Panc1 (cell line): ENCODE measurements around the gene CCDC68. TPM values are rescaled to one million over a fixed set of nuclear protein-coding genes. Genes with fewer than 3 reads are reported as not detected.

Source experiments
- ATAC-seq: fragments of 200-7000 bp; cut with Tn5 transposase; 2 replicates; pipeline ENCODE4 v1.9.1; 2020; ENCODE audit warnings: mild to moderate bottlenecking, moderate library complexity
- BruUV-seq: library from RNA; stranded (reverse); fragments of 400-500 nt; replicated peaks from 2 replicates; lab custom pipeline; 2021; lab: Mats Ljungman, UMichigan
- CTCF ChIA-PET: fragments of 300-600 bp; sonication (Branson Sonifier 250); formaldehyde crosslinking; loops from one replicate; lab custom pipeline; 2022; ENCODE audit warnings: antibody characterized with exemption; lab: Charles Lee
- POLR2A ChIA-PET: fragments of 300-600 bp; sonication (Branson Sonifier 250); formaldehyde crosslinking; loops from one replicate; lab custom pipeline; 2022; ENCODE audit warnings: antibody characterized with exemption; lab: Charles Lee
- DNase-seq: peaks from one replicate; pipeline ENCODE4 v3.0.0-alpha.2; 2010; ENCODE audit warnings: low read depth, low spot score
- H3K27ac ChIP-seq: 2 replicates; pipeline ENCODE4 v1.5.1; 2011; ENCODE audit warnings: mild to moderate bottlenecking, low read length, inconsistent platforms
- H3K27me3 ChIP-seq: fragments of 200-500 bp; sonication (Bioruptor generic); 2 replicates; pipeline ENCODE4 v1.6.0; 2014; ENCODE audit warnings: low read length, inconsistent platforms; ENCODE audit not compliant: control insufficient read depth, insufficient read depth
- H3K36me3 ChIP-seq: fragments of 200-500 bp; sonication (Bioruptor generic); 2 replicates; pipeline ENCODE4 v1.5.1; 2014; ENCODE audit warnings: inconsistent platforms, mild to moderate bottlenecking, low read length, moderate library complexity; ENCODE audit not compliant: control insufficient read depth, insufficient read depth
- H3K4me1 ChIP-seq: 2 replicates; pipeline ENCODE4 v1.5.1; 2011; ENCODE audit warnings: inconsistent platforms, mild to moderate bottlenecking, low read length, moderate library complexity; ENCODE audit not compliant: control insufficient read depth, insufficient read depth
- H3K4me3 ChIP-seq, 2 experiments: 2 replicates each; pipeline ENCODE4 v1.5.1; 2011 to 2012; ENCODE audit warnings: low read depth in 2 of 2, low read length in 2 of 2, mild to moderate bottlenecking in 2 of 2, inconsistent platforms in 1 of 2, moderate library complexity in 1 of 2
- H3K9me3 ChIP-seq: fragments of 200-500 bp; sonication (Bioruptor generic); 2 replicates; pipeline ENCODE4 v1.5.1; 2014; ENCODE audit warnings: low read depth, mild to moderate bottlenecking, inconsistent platforms, low read length, moderate library complexity; ENCODE audit not compliant: control insufficient read depth, insufficient read depth
- CTCF ChIP-seq: fragments of 450-650 bp; IDR thresholded peaks from 2 replicates; pipeline ENCODE4 v1.5.1; 2017; ENCODE audit warnings: mild to moderate bottlenecking
- POLR2AphosphoS5 ChIP-seq: IDR thresholded peaks from 2 replicates; pipeline ENCODE4 v1.6.1; 2012; ENCODE audit warnings: mild to moderate bottlenecking, low read depth, low read length, moderate library complexity
- SIN3A ChIP-seq: IDR thresholded peaks from 2 replicates; pipeline ENCODE4 v1.6.1; 2012; ENCODE audit warnings: low read depth, mild to moderate bottlenecking, low read length, moderate library complexity, borderline replicate concordance; ENCODE audit not compliant: insufficient read depth
- TCF7L2 ChIP-seq: IDR thresholded peaks from 2 replicates; pipeline ENCODE4 v1.6.1; 2011; ENCODE audit warnings: mild to moderate bottlenecking, low read depth, low read length, inconsistent platforms
- in situ Hi-C: cut with HindIII; loops from 2 replicates; pipeline ENCODE4 v1.10.0; 2016; ENCODE audit warnings: low sequenced_read_pairs, low pct_unique_long_range_greater_than_20kb
- intact Hi-C: fragments of 100-400 bp; cut with micrococcal nuclease; formaldehyde crosslinking; loops from one replicate; pipeline ENCODE4 v1.10.0; 2022; ENCODE audit not compliant: unreplicated experiment
- total RNA-seq: library from RNA; stranded (reverse); gene quantifications from one replicate; pipeline ENCODE4 v1.2.1, GENCODE V29; 2021; ENCODE audit not compliant: unreplicated experiment
- TF ChIP-seq, protein P1 (sequence below), 2 experiments: IDR thresholded peaks; 2 replicates each; pipeline ENCODE4 v1.6.1; 2011 to 2012; ENCODE audit warnings: low read depth in 2 of 2, control low read depth in 1 of 2, low read length in 1 of 2, mild to moderate bottlenecking in 1 of 2, moderate library complexity in 1 of 2; ENCODE audit not compliant: insufficient read depth in 1 of 2

The CCDC68 gene
- total RNA-seq, 1 experiment from 2014 or later, result 0.41 TPM

DNA sequence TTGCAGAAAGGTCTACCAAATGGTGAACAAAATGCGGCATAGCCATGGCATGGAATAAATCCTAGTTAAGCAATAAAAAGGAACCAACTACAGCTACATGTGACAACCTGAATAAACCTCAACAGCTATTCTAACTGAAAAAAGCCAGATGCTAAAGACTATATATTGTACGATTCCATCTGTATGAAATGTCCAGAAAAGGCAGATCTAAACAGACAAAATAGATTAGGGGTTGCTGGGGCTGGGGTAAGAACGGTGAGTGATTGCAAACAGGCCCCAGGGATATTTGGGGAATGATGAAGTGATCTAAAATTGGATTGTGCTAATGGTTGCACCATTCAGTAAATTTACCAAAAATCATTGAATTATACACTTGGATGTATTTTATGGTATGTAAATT lies 2.8 kb downstream of the CCDC68 start:
- Histone ChIP-seq H3K27me3 (no peaks in the 10 kb centered on the region), H3K4me1 (no peaks in the 10 kb centered on the region), H3K4me3 (no peak overlapping the region), H3K36me3 (peaks cover 4% of the 10 kb centered on the region; the same call in 1 of the 2 replicates), H3K9me3 (no peaks in the 10 kb centered on the region), H3K27ac (no peak overlapping the region)
- no TSS peak for BruUV-seq
- TF ChIP-seq SIN3A (no peak), POLR2AphosphoS5 (no peak), TCF7L2 (no peak), CTCF (no peak)
- TF ChIP-seq, protein P1, sequence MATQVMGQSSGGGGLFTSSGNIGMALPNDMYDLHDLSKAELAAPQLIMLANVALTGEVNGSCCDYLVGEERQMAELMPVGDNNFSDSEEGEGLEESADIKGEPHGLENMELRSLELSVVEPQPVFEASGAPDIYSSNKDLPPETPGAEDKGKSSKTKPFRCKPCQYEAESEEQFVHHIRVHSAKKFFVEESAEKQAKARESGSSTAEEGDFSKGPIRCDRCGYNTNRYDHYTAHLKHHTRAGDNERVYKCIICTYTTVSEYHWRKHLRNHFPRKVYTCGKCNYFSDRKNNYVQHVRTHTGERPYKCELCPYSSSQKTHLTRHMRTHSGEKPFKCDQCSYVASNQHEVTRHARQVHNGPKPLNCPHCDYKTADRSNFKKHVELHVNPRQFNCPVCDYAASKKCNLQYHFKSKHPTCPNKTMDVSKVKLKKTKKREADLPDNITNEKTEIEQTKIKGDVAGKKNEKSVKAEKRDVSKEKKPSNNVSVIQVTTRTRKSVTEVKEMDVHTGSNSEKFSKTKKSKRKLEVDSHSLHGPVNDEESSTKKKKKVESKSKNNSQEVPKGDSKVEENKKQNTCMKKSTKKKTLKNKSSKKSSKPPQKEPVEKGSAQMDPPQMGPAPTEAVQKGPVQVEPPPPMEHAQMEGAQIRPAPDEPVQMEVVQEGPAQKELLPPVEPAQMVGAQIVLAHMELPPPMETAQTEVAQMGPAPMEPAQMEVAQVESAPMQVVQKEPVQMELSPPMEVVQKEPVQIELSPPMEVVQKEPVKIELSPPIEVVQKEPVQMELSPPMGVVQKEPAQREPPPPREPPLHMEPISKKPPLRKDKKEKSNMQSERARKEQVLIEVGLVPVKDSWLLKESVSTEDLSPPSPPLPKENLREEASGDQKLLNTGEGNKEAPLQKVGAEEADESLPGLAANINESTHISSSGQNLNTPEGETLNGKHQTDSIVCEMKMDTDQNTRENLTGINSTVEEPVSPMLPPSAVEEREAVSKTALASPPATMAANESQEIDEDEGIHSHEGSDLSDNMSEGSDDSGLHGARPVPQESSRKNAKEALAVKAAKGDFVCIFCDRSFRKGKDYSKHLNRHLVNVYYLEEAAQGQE (IDR thresholded peaks at IDR 0.05; ENCODE audit: insufficient read depth in 1 of 2, low read depth in 2 of 2, low read length in 1 of 2), result no peak
- DNase-seq (no peak), ATAC-seq (no peak)
- intact Hi-C loops (no loop called here), in situ Hi-C loops (no loop called here)
- ChIA-PET CTCF (no interaction called here), POLR2A (no interaction called here)

DNA sequence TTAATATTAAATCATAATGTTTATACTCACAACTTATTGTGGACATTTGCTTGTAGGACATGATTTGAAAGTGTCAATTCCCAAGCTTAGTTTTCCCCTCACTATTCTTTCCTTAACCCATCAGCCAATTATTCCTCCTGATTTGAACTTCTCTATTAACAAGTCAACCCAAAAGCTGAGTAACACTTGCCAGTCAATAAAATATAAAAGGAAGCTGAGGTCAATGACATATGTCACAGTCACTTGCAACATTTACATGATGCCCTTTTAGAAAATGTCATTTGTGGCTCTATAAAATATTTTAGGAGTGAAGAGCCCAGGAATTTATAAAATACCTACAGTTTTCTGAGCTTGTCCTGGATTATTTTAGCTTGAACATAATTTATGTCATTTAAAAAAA lies 7.2 kb downstream of the CCDC68 start:
- CTCF ChIA-PET, result interaction anchor here (0.7 kb wide), 1 partner anchor 14 kb away, joined by 4 read pairs; no protein-coding TSS in a partner anchor
- H3K36me3 ChIP-seq, result no peaks in the 10 kb centered on the region
- no peaks in the 10 kb centered on the region for H3K27me3 ChIP-seq
- ATAC-seq, result no peak
- no peaks in the 10 kb centered on the region for H3K9me3 ChIP-seq
- H3K4me3 ChIP-seq, result no peak overlapping the region
- DNase-seq, result no peak
- H3K4me1 ChIP-seq, result no peaks in the 10 kb centered on the region; the same call in 1 of the 2 replicates
- POLR2A ChIA-PET, result no interaction called here
- BruUV-seq, result no TSS peak
- in situ Hi-C loops (no loop called here), intact Hi-C loops (no loop called here)
- no peak for TF ChIP-seq POLR2AphosphoS5
- TF ChIP-seq, protein P1 (IDR thresholded peaks at IDR 0.05; ENCODE audit: insufficient read depth in 1 of 2, low read depth in 2 of 2, low read length in 1 of 2), result no peak
- no peak for TF ChIP-seq CTCF
- TF ChIP-seq TCF7L2, result no peak
- TF ChIP-seq SIN3A, result no peak
- H3K27ac ChIP-seq, result no peak overlapping the region
